ENCODE measurements around the gene NEDD4L.

NEDD4L gene

DNA sequence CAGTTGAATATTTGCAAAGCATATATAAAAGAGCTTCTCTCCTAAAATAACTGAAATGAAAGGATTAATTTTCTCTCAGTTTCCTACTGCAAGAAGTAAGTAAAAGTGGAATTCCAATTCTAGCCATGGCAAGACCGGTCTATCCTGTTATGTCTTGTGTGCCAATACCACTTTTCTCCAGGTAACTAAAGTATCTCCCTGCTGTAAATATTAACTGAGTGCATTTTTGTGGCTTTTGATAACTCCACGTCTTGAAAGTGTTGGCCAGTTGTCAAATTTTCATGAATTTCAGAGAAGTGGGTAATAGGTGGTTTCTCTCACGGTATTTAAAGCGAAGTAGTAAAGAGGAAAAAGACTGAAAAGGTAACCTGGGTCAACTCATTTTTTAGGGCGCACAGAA is 225.9 kb downstream of the NEDD4L start:
- DNase-seq (ENCODE audit: extremely low spot score): no peak
- POLR2A ChIA-PET: no interaction called here
- CTCF ChIA-PET: no interaction called here
- TF ChIP-seq, protein P1, sequence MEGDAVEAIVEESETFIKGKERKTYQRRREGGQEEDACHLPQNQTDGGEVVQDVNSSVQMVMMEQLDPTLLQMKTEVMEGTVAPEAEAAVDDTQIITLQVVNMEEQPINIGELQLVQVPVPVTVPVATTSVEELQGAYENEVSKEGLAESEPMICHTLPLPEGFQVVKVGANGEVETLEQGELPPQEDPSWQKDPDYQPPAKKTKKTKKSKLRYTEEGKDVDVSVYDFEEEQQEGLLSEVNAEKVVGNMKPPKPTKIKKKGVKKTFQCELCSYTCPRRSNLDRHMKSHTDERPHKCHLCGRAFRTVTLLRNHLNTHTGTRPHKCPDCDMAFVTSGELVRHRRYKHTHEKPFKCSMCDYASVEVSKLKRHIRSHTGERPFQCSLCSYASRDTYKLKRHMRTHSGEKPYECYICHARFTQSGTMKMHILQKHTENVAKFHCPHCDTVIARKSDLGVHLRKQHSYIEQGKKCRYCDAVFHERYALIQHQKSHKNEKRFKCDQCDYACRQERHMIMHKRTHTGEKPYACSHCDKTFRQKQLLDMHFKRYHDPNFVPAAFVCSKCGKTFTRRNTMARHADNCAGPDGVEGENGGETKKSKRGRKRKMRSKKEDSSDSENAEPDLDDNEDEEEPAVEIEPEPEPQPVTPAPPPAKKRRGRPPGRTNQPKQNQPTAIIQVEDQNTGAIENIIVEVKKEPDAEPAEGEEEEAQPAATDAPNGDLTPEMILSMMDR (IDR thresholded peaks at IDR 0.05; ENCODE audit: control extremely low read depth, extremely low read depth, low read depth, missing control alignments): no peak

DNA sequence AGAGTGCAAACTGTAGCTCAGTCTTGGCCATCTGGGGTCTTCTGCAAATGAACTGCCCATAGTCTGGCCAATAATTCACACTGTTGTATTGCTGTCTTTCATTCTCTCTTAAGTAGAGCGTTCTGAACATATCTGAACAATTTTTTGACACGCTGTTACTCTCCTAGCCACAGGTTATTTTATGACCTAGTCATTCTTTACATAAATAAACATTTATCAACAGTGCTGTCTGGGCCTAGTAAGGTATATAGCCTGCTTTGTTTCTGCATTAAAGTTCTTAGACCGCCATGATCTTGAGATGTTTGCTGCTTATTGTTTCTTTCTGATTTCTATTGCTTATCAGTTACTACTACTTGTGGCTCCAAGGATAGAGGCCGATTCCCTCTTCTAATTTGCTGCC is 226.4 kb downstream of the NEDD4L start:
- DNase-seq (ENCODE audit: extremely low spot score): no peak
- TF ChIP-seq, protein P1 (IDR thresholded peaks at IDR 0.05; ENCODE audit: control extremely low read depth, extremely low read depth, low read depth, missing control alignments): no peak
- ChIA-PET CTCF (no interaction called here), POLR2A (no interaction called here)

DNA sequence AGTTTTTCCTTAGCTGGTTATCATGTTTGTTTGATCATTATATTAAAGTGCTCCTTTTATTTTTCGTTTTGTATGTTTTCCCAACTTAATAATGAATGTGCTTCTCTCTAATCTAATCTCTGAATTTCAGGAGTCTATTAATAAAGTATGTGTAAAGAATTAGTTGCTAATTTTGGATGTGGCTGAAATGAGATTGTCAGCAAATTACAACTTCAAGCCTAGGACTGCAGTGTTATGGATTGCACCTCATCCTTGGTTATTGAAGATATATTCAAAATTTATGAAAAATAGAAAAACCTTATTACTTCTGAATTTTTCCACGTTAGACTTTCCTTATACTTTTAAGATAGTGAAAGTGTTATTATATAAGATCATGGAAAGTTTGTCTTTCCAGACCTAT is 227.7 kb downstream of the NEDD4L start:
- POLR2A ChIA-PET: no interaction called here
- CTCF ChIA-PET: interaction anchor here (0.7 to 1.3 kb wide), 3 partner anchors 7 to 16 kb away, joined by 3 to 4 read pairs (median 3); no protein-coding TSS in a partner anchor
- DNase-seq (ENCODE audit: extremely low spot score): no peak
- TF ChIP-seq, protein P1 (IDR thresholded peaks at IDR 0.05; ENCODE audit: control extremely low read depth, extremely low read depth, low read depth, missing control alignments): no peak

DNA sequence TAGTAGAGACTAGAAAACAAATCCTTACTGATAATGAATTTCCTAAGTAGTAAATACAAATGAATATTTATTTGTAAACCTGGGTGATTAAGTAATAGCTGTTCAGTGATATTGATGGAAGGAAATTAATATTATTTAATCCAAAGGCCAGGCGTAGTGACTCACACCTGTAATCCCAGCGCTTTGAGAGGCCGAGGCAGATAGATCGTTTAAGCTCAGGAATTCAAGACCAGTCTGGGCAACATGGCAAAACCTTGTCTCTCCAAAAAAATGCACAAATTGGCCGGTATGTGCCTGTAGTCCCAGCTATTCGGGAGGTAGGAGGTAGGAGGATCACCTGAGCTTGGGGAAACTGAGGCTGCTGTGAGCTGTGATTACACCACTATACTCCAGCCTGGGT is 228.2 kb downstream of the NEDD4L start:
- TF ChIP-seq, protein P1 (IDR thresholded peaks at IDR 0.05; ENCODE audit: control extremely low read depth, extremely low read depth, low read depth, missing control alignments): no peak
- ChIA-PET POLR2A (no interaction called here), CTCF (interaction anchor here (0.7 to 1.3 kb wide), 3 partner anchors 8 to 16 kb away, joined by 3 to 4 read pairs (median 3); no protein-coding TSS in a partner anchor)
- no peak for DNase-seq (ENCODE audit: extremely low spot score)

DNA sequence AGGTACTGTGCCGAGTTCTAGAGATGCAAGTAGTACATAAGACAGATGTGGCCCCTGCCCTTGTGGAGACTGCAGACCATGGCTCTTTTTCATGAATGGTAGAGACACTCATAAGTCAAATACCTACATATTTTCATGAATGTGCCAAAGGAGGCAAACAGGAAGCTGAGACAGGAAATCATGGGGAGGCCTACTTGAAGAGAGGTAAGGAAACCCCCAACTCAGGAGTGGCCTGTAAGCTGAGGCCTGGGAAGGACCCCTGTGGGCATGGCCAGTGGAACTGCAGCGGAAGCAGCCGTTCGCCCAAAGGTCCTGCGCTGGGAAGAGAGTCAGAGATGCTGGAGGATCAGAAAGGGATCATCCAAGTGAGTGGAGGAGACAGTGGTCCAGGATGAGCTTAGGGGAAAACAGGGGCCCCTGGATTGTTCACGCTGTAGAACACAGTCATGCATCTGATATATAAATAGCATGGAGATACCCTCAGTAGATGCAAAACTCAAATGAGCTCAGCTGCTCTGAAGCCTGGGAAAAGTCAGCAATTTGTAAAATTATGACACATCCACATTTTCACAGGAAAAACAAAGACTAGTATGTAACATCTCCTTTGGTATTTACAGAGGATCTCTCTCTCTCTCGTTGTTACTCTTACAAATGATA is 228.9 kb downstream of the NEDD4L start:
- POLR2A ChIA-PET: no interaction called here
- no peak for DNase-seq (ENCODE audit: extremely low spot score)
- CTCF ChIA-PET: interaction anchor here (0.7 to 1.3 kb wide), 3 partner anchors 9 to 17 kb away, joined by 3 to 4 read pairs (median 3); no protein-coding TSS in a partner anchor
- TF ChIP-seq, protein P1 (IDR thresholded peaks at IDR 0.05; ENCODE audit: control extremely low read depth, extremely low read depth, low read depth, missing control alignments): no peak

DNA sequence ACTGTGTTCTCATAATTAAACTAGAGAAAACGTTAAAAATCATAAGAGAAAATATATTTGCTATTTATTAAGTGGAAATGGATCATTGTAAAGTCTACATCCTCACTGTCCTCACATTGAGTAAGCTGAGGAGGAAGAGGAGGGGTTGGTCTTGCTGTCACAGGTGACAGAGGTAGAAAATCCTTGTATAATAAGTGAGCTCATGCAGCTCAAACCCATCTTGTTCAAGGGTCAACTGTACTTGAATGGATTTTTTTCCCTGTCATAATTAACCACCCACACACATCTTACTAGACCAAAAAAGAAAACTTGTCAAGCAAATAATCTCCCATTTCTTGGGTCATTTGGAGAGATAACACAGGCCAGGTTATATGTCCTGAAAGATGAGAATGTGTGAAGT is 231.2 kb downstream of the NEDD4L start:
- POLR2A ChIA-PET: no interaction called here
- TF ChIP-seq, protein P1 (IDR thresholded peaks at IDR 0.05; ENCODE audit: control extremely low read depth, extremely low read depth, low read depth, missing control alignments): no peak
- CTCF ChIA-PET: no interaction called here
- no peak for DNase-seq (ENCODE audit: extremely low spot score)
